Hepatocyte (in vitro differentiated cells): ENCODE results near the gene SGMS1.

ENCODE experiments used
- CTCF ChIP-seq: fragments of 200-600 bp; sonication (generic); IDR thresholded peaks from 2 replicates; pipeline ENCODE4 v1.5.1; 2016; ENCODE audit warnings: antibody characterized with exemption, mild to moderate bottlenecking; ENCODE audit not compliant: poor library complexity
- EZH2 ChIP-seq: fragments of 200-600 bp; sonication (generic); IDR thresholded peaks from 2 replicates; pipeline ENCODE4 v1.6.1; 2016; ENCODE audit warnings: antibody characterized with exemption, mild to moderate bottlenecking, borderline replicate concordance
- EZH2phosphoT487 ChIP-seq: fragments of 200-600 bp; sonication (generic); IDR thresholded peaks from one replicate; pipeline ENCODE4 v1.6.1; 2018; ENCODE audit warnings: antibody characterized with exemption, mild to moderate bottlenecking, low read depth, moderate library complexity; ENCODE audit not compliant: unreplicated experiment, severe bottlenecking

DNA sequence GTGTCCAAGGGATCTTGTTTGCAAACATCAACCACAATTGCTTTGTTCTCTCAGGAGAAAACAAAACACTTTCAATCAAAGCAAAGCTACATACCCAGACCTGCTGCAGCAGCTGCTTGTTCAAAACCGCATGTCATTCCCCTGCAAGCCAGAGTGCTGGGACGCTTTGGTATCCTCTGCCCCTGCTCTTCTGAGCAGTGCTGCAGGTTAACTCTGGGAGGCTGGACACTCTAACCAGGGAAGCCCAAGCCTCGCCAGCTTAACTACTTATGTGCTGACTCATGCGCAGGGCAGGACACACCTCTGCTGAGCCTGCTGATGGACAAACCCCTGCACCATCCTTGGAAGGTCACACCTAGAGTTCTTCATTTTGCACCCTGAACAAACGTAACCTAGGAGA, 344.3 kb downstream of the SGMS1 start:
- TF ChIP-seq EZH2 (no peak), CTCF (no peak), EZH2phosphoT487 (no peak)
